ENCODE results near the gene FIZ1.

DNA sequence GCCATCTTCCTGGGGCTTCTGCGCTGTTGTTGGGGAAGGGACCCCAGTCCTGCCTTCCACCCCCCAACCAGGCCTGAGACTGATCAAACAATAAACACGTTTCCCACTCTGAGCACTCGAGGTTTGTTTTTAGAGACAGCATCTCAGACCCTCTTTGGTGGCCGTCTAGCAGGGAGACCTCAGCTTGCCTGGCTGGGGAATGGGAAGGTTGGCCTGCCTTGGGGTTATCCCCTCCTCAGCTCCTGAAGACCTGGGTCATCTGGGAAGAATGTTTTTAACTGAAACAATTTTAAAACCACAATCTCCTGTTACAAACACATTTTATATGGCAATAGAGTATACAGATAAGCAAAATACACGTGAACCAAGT lies 46.2 kb upstream of the FIZ1 start:
- TF ChIP-seq CTCF (IDR thresholded peaks at IDR 0.05) = no peak
- TF ChIP-seq POLR2A (IDR thresholded peaks at IDR 0.05) = no peak
